Panc1 (cell line): Measurements from ENCODE around the gene SH2B2. TPM values are rescaled to one million over a fixed set of nuclear protein-coding genes. Genes with fewer than 3 reads are reported as not detected.

Source experiments
- ATAC-seq: fragments of 200-7000 bp; cut with Tn5 transposase; 2 replicates; pipeline ENCODE4 v1.9.1; 2020; ENCODE audit warnings: mild to moderate bottlenecking, moderate library complexity
- BruUV-seq: library from RNA; stranded (reverse); fragments of 400-500 nt; replicated peaks from 2 replicates; lab custom pipeline; 2021; lab: Mats Ljungman, UMichigan
- CTCF ChIA-PET: fragments of 300-600 bp; sonication (Branson Sonifier 250); formaldehyde crosslinking; loops from one replicate; lab custom pipeline; 2022; ENCODE audit warnings: antibody characterized with exemption; lab: Charles Lee
- POLR2A ChIA-PET: fragments of 300-600 bp; sonication (Branson Sonifier 250); formaldehyde crosslinking; loops from one replicate; lab custom pipeline; 2022; ENCODE audit warnings: antibody characterized with exemption; lab: Charles Lee
- DNase-seq: peaks from one replicate; pipeline ENCODE4 v3.0.0-alpha.2; 2010; ENCODE audit warnings: low read depth, low spot score
- H3K27ac ChIP-seq: 2 replicates; pipeline ENCODE4 v1.5.1; 2011; ENCODE audit warnings: mild to moderate bottlenecking, low read length, inconsistent platforms
- H3K27me3 ChIP-seq: fragments of 200-500 bp; sonication (Bioruptor generic); 2 replicates; pipeline ENCODE4 v1.6.0; 2014; ENCODE audit warnings: low read length, inconsistent platforms; ENCODE audit not compliant: control insufficient read depth, insufficient read depth
- H3K36me3 ChIP-seq: fragments of 200-500 bp; sonication (Bioruptor generic); 2 replicates; pipeline ENCODE4 v1.5.1; 2014; ENCODE audit warnings: inconsistent platforms, mild to moderate bottlenecking, low read length, moderate library complexity; ENCODE audit not compliant: control insufficient read depth, insufficient read depth
- H3K4me1 ChIP-seq: 2 replicates; pipeline ENCODE4 v1.5.1; 2011; ENCODE audit warnings: inconsistent platforms, mild to moderate bottlenecking, low read length, moderate library complexity; ENCODE audit not compliant: control insufficient read depth, insufficient read depth
- H3K4me3 ChIP-seq, 2 experiments: 2 replicates each; pipeline ENCODE4 v1.5.1; 2011 to 2012; ENCODE audit warnings: low read depth in 2 of 2, low read length in 2 of 2, mild to moderate bottlenecking in 2 of 2, inconsistent platforms in 1 of 2, moderate library complexity in 1 of 2
- H3K9me3 ChIP-seq: fragments of 200-500 bp; sonication (Bioruptor generic); 2 replicates; pipeline ENCODE4 v1.5.1; 2014; ENCODE audit warnings: low read depth, mild to moderate bottlenecking, inconsistent platforms, low read length, moderate library complexity; ENCODE audit not compliant: control insufficient read depth, insufficient read depth
- POLR2AphosphoS5 ChIP-seq: IDR thresholded peaks from 2 replicates; pipeline ENCODE4 v1.6.1; 2012; ENCODE audit warnings: mild to moderate bottlenecking, low read depth, low read length, moderate library complexity
- SIN3A ChIP-seq: IDR thresholded peaks from 2 replicates; pipeline ENCODE4 v1.6.1; 2012; ENCODE audit warnings: low read depth, mild to moderate bottlenecking, low read length, moderate library complexity, borderline replicate concordance; ENCODE audit not compliant: insufficient read depth
- TCF7L2 ChIP-seq: IDR thresholded peaks from 2 replicates; pipeline ENCODE4 v1.6.1; 2011; ENCODE audit warnings: mild to moderate bottlenecking, low read depth, low read length, inconsistent platforms
- in situ Hi-C: cut with HindIII; loops from 2 replicates; pipeline ENCODE4 v1.10.0; 2016; ENCODE audit warnings: low sequenced_read_pairs, low pct_unique_long_range_greater_than_20kb
- intact Hi-C: fragments of 100-400 bp; cut with micrococcal nuclease; formaldehyde crosslinking; loops from one replicate; pipeline ENCODE4 v1.10.0; 2022; ENCODE audit not compliant: unreplicated experiment
- total RNA-seq: library from RNA; stranded (reverse); gene quantifications from one replicate; pipeline ENCODE4 v1.2.1, GENCODE V29; 2021; ENCODE audit not compliant: unreplicated experiment
- TF ChIP-seq, protein P1 (sequence below), 2 experiments: IDR thresholded peaks; 2 replicates each; pipeline ENCODE4 v1.6.1; 2011 to 2012; ENCODE audit warnings: low read depth in 2 of 2, control low read depth in 1 of 2, low read length in 1 of 2, mild to moderate bottlenecking in 1 of 2, moderate library complexity in 1 of 2; ENCODE audit not compliant: insufficient read depth in 1 of 2
- TF ChIP-seq, protein P2 (sequence below): fragments of 450-650 bp; IDR thresholded peaks from 2 replicates; pipeline ENCODE4 v1.5.1; 2017; ENCODE audit warnings: mild to moderate bottlenecking

SH2B2 gene
- total RNA-seq, 1 experiment from 2014 or later = 2.8 TPM

DNA sequence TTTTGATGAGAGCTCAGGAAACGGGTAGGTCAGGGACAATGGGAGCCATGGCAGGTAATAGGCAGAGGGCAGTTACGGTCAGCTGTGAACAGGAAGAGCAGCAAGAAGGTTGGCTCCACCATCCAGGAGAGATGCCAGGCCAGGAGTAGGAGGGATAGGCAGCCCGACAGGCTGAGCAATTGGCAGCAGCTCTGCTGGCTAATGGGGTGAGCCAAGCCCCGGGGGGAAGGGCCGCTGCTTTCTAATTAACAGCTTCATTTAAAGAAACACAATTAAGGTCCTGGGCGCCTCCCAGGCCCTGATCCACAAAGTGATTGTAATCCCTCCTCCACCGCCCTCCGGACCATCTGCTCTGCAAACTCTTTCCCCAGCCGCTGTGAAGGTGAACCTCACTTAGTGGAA lies 23.7 kb downstream of the SH2B2 start:
- in situ Hi-C loops (no loop called here), intact Hi-C loops (no loop called here)
- no TSS peak for BruUV-seq
- no peak overlapping the region for H3K27ac ChIP-seq
- H3K9me3 ChIP-seq = no peaks in the 10 kb centered on the region
- ATAC-seq (no peak), DNase-seq (no peak)
- CTCF ChIA-PET = no interaction called here
- H3K27me3 ChIP-seq = no peaks in the 10 kb centered on the region
- TF ChIP-seq TCF7L2 (no peak), SIN3A (no peak), POLR2AphosphoS5 (no peak)
- TF ChIP-seq, protein P1, sequence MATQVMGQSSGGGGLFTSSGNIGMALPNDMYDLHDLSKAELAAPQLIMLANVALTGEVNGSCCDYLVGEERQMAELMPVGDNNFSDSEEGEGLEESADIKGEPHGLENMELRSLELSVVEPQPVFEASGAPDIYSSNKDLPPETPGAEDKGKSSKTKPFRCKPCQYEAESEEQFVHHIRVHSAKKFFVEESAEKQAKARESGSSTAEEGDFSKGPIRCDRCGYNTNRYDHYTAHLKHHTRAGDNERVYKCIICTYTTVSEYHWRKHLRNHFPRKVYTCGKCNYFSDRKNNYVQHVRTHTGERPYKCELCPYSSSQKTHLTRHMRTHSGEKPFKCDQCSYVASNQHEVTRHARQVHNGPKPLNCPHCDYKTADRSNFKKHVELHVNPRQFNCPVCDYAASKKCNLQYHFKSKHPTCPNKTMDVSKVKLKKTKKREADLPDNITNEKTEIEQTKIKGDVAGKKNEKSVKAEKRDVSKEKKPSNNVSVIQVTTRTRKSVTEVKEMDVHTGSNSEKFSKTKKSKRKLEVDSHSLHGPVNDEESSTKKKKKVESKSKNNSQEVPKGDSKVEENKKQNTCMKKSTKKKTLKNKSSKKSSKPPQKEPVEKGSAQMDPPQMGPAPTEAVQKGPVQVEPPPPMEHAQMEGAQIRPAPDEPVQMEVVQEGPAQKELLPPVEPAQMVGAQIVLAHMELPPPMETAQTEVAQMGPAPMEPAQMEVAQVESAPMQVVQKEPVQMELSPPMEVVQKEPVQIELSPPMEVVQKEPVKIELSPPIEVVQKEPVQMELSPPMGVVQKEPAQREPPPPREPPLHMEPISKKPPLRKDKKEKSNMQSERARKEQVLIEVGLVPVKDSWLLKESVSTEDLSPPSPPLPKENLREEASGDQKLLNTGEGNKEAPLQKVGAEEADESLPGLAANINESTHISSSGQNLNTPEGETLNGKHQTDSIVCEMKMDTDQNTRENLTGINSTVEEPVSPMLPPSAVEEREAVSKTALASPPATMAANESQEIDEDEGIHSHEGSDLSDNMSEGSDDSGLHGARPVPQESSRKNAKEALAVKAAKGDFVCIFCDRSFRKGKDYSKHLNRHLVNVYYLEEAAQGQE (IDR thresholded peaks at IDR 0.05; ENCODE audit: insufficient read depth in 1 of 2, low read depth in 2 of 2, low read length in 1 of 2) = no peak
- TF ChIP-seq, protein P2, sequence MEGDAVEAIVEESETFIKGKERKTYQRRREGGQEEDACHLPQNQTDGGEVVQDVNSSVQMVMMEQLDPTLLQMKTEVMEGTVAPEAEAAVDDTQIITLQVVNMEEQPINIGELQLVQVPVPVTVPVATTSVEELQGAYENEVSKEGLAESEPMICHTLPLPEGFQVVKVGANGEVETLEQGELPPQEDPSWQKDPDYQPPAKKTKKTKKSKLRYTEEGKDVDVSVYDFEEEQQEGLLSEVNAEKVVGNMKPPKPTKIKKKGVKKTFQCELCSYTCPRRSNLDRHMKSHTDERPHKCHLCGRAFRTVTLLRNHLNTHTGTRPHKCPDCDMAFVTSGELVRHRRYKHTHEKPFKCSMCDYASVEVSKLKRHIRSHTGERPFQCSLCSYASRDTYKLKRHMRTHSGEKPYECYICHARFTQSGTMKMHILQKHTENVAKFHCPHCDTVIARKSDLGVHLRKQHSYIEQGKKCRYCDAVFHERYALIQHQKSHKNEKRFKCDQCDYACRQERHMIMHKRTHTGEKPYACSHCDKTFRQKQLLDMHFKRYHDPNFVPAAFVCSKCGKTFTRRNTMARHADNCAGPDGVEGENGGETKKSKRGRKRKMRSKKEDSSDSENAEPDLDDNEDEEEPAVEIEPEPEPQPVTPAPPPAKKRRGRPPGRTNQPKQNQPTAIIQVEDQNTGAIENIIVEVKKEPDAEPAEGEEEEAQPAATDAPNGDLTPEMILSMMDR = no peak
- H3K4me1 ChIP-seq = peaks cover 3% of the 10 kb centered on the region; the same call in 1 of the 2 replicates
- H3K4me3 ChIP-seq = no peak overlapping the region
- POLR2A ChIA-PET = interaction anchor here (0.7 kb wide), 1 partner anchor 22 kb away, joined by 4 read pairs; no protein-coding TSS in a partner anchor
- no peaks in the 10 kb centered on the region for H3K36me3 ChIP-seq

DNA sequence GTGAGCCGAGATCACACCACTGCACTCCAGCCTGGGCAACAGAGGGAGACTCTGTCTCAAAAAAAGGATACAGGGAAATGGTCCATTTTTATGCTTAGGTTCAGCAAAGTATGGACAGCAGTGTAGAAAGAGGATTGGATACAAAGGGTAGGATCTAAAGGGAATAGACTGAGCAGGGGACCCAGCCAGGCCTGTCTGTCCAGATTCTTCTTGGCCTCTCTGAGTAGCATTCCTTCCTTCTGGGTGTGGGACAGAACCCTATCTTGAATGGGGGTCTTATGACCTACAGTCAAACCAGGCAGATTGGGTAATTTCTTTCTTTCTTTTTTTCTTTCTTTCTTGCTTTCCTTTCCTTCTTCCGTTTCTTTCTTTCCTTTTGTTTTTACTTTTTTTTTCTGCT lies 25.6 kb downstream of the SH2B2 start:
- Histone ChIP-seq H3K4me1 (no peaks in the 10 kb centered on the region), H3K27ac (no peak overlapping the region), H3K36me3 (no peaks in the 10 kb centered on the region), H3K9me3 (no peaks in the 10 kb centered on the region), H3K4me3 (no peak overlapping the region), H3K27me3 (no peaks in the 10 kb centered on the region)
- CTCF ChIA-PET = no interaction called here
- in situ Hi-C loops = no loop called here
- POLR2A ChIA-PET = no interaction called here
- TF ChIP-seq SIN3A (no peak), POLR2AphosphoS5 (no peak), TCF7L2 (no peak)
- TF ChIP-seq, protein P2 = no peak
- TF ChIP-seq, protein P1 (IDR thresholded peaks at IDR 0.05; ENCODE audit: insufficient read depth in 1 of 2, low read depth in 2 of 2, low read length in 1 of 2) = no peak
- intact Hi-C loops = no loop called here
- ATAC-seq = no peak
- DNase-seq = no peak
- BruUV-seq = no TSS peak
